GM19035 (cell line): ENCODE data around the gene CAPZB.
"Not testable (repeated sequence)": the region's sequence is repeated elsewhere in the genome, so short reads cannot be mapped to it uniquely, and the experiment has no call there.

Experiments used
- ATAC-seq: cut with Tn5 transposase; IDR thresholded peaks from one replicate; pipeline ENCODE4 v1.9.1; 2021; ENCODE audit not compliant: unreplicated experiment

The CAPZB gene

GRCh38 chr1:19499887-19500286, 14.5 kb upstream of the CAPZB start:
- not testable (repeated sequence) for ATAC-seq

GRCh38 chr1:19497443-19497842, 12.1 kb upstream of the CAPZB start:
- ATAC-seq = not testable (repeated sequence)

GRCh38 chr1:19496527-19496874, 11.2 kb upstream of the CAPZB start:
- ATAC-seq = no peak

GRCh38 chr1:19495799-19496526, 10.6 kb upstream of the CAPZB start:
- ATAC-seq = no peak

- no peak for ATAC-seq
Measured at GRCh38 chr1:19495000-19495656, 9.8 kb upstream of the CAPZB start.

- ATAC-seq = no peak
Measured at GRCh38 chr1:19493547-19493946, 8.2 kb upstream of the CAPZB start.

- no peak for ATAC-seq
Measured at GRCh38 chr1:19489996-19490395, 4.7 kb upstream of the CAPZB start.

GRCh38 chr1:19488136-19488535, 2.8 kb upstream of the CAPZB start:
- ATAC-seq = no peak

- ATAC-seq = peak; percentile 23
Measured at GRCh38 chr1:19484798-19485361, 459 bp downstream of the CAPZB start.

GRCh38 chr1:19484338-19484797, 971 bp downstream of the CAPZB start:
- ATAC-seq = no peak

- ATAC-seq = no peak
Measured at GRCh38 chr1:19483691-19484090, 1.6 kb downstream of the CAPZB start.

GRCh38 chr1:19483261-19483660, 2.1 kb downstream of the CAPZB start:
- ATAC-seq = no peak

GRCh38 chr1:19481826-19482398, 3.4 kb downstream of the CAPZB start:
- ATAC-seq = no peak

- no peak for ATAC-seq
Measured at GRCh38 chr1:19480282-19480681, 5.1 kb downstream of the CAPZB start.

GRCh38 chr1:19479351-19480120, 5.8 kb downstream of the CAPZB start:
- no peak for ATAC-seq

- ATAC-seq = no peak
Measured at GRCh38 chr1:19478322-19478721, 7.0 kb downstream of the CAPZB start.

- ATAC-seq = peak; percentile 49
Measured at GRCh38 chr1:19477284-19478249, 7.8 kb downstream of the CAPZB start.

GRCh38 chr1:19476450-19477190, 8.7 kb downstream of the CAPZB start:
- ATAC-seq = peak; percentile 43

GRCh38 chr1:19475296-19475695, 10.0 kb downstream of the CAPZB start:
- no peak for ATAC-seq
